ENCODE results near the gene NDST4.

NDST4 gene

GRCh38 chr4:115113506-115114106 is at the start of gene NDST4:
Gene NDST4 (minus strand): TSS chr4:115113620. CDS start chr4:115077036, 36,584 bp downstream.
- peak; percentile 70 for DNase-seq

DNA sequence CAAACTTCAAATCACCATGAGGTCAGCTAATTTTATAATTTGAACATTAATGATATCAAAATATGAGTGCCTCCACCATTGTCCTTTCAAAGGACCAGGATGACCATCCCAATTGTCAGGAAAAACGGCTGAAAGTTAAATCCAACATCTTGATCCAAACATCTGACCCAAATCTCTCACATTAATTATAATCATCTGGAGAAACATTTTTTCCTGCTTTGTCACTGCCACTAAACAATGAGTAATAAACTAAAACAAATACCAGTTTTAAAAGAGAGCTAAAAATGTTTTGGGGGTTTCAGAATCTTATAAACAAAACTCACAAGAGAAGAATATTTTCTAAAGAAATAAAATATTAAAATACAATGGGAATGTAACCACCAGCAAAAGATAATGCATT is 45.7 kb upstream of the NDST4 start:
- peak; percentile 49 for DNase-seq

GRCh38 chr4:115158296-115158695 is 44.9 kb upstream of the NDST4 start:
- DNase-seq: peak; percentile 23

GRCh38 chr4:115154826-115155225 is 41.4 kb upstream of the NDST4 start:
- peak; percentile 18 for DNase-seq

GRCh38 chr4:115152965-115153364 is 39.5 kb upstream of the NDST4 start:
- DNase-seq: no peak

DNA sequence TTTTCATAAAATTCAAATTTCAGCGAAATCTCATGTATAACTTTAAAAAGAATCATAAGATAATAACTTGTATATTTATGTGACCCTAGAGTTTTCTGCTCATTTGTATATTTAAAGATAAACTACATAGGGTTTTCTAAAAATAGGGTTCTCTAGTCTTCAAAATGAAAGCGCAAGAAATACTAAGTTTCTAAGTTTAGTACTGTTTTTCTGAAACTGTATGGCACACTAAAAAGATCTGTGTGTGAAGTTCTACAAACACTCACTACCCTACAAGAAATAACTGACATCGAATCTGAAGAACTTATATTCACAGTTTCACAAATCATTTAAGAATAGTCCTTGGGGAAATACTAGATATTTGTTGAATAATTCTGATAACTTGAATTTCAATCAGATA is 38.7 kb upstream of the NDST4 start:
- no peak for DNase-seq

DNA sequence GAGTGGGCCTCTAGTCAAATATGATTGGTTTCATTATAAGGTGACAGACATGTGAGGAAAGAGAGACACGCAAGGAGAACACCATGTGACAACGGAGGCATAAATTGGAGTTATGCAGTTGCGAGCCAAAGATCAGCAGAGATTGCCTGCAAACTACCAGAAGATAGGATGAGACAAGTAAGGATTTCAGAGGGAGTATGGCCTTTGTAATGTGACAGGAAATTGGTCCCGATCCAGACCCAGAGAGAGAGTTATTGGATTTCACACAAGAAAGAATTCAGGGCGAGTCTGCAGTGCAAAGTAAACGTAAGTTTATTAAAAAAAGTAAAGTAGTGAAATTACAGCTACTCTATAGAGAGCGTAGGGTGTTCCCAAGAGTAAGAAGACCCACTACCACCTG is 35.7 kb upstream of the NDST4 start:
- no peak for DNase-seq

- DNase-seq: no peak
Observed at GRCh38 chr4:115145393-115146160, 32.2 kb upstream of the NDST4 start.

GRCh38 chr4:115128037-115128436 is 14.6 kb upstream of the NDST4 start:
- DNase-seq: no peak

GRCh38 chr4:115126491-115126890 is 13.1 kb upstream of the NDST4 start:
- DNase-seq: peak; percentile 50

- DNase-seq: no peak
Observed at GRCh38 chr4:115121351-115122043, 8.1 kb upstream of the NDST4 start.

DNA sequence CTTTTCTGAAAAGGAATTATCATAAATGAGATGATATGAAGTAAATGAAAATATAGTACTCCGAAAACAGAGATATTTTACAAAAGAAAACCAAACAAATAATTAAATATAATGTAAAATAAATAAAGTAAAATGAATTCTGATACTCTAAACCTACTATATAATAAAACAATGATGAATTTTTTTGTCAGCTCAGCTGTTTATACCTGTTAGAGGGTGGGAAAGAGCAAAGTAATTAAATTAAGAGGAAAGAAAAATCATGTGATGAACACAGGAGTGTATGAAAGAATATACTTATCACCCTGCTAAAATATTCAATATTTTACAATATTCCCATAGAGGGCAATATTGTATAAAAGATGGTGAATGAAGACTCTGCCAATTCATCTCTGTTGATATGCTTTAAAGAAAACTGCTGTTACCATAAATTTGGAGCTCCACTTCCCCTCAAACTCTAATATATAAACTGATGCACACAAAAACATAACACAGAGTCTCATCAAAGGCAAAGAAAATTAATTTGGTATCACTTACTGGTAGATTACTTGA is 6.5 kb upstream of the NDST4 start:
- DNase-seq: no peak

GRCh38 chr4:115117651-115118050 is 4.2 kb upstream of the NDST4 start:
- DNase-seq: no peak

- DNase-seq: peak; percentile 3
Observed at GRCh38 chr4:115110191-115111181, 2.9 kb downstream of the NDST4 start.

GRCh38 chr4:115108850-115109249 is 4.6 kb downstream of the NDST4 start:
- no peak for DNase-seq

DNA sequence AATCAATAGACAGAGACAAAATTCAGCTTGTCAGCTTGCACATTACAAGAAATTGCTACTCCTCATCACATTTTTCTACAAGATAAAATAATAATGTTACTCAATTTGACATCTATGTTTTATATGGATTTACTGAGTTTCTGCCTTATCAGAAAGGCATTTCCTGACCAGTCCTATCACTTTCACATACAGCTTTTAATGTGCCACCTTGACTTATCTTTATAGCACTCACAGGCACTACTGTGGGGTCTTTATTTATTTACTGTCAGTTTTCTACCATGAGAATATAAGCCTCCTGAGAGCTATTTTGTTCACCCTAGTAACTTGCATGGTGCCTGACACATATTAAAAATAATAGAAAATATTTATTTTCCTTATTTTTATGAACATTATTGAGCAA is 6.0 kb downstream of the NDST4 start:
- no peak for DNase-seq

GRCh38 chr4:115101675-115102074 is 11.7 kb downstream of the NDST4 start:
- DNase-seq: no peak

GRCh38 chr4:115090483-115091075 is 22.8 kb downstream of the NDST4 start:
- DNase-seq: peak; percentile 6

GRCh38 chr4:115082633-115083032 is 30.8 kb downstream of the NDST4 start:
- DNase-seq: no peak

DNA sequence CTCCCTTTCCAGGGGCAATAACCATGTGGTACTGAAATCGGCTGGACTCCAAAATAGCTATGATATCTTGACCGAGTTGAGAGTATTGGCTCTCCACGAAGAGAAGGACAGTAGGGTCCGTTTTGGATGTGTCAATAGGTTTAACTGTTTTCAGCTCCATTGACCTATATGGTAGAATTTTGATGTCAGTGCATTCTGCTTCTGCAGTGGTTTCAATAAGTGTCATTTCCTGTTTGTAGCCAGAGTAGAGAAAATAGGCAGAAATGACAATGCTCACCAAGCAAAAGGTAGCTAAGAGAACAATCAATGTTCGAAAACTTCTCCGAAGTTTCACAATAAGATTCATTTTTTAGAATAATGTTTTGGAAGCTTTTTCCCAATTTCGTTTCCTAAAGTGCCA is 36.7 kb downstream of the NDST4 start:
- no peak for DNase-seq

DNA sequence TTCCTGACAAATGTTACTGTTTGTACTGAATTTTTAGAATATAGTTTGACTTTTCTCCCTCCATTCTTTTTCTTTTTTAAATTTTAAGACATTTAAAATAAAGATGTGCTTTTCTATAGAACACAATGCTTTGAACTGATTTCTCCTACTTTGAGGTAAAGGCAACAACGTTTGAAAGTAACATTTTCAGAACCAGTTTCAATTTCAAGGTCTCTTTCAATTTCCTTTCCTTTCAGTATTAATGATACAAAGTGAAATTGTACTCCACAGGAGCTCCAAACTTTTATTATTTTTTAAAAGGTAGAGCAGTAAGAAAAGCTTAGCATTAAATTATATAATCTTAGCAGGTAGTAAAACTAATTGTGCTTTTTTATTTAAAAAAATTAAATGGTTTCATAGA is 54.9 kb downstream of the NDST4 start:
- no peak for DNase-seq

- DNase-seq: no peak
Observed at GRCh38 chr4:115054836-115055235, 58.6 kb downstream of the NDST4 start.

Measured in fibroblast of upper back skin (primary cell).